GM23248 (cell line): ENCODE measurements around the gene CCNYL1. TPM values are rescaled to one million over a fixed set of nuclear protein-coding genes. Genes with fewer than 3 reads are reported as not detected.
A peak's percentile ranks its signal among the peaks of the same experiment; 100 is the strongest.

Source experiments
- DNase-seq: peaks from one replicate; pipeline ENCODE4 v3.0.0-alpha.2; 2015
- H2AFZ ChIP-seq: fragments of 200-600 bp; sonication (generic); 2 replicates; pipeline ENCODE4 v1.6.1; 2016; ENCODE audit warnings: antibody characterized with exemption
- H3F3A ChIP-seq: fragments of 200-600 bp; sonication (generic); 2 replicates; pipeline ENCODE4 v1.6.1; 2016; ENCODE audit warnings: mild to moderate bottlenecking, antibody characterized with exemption, mixed run types; ENCODE audit not compliant: insufficient read depth
- H3K27ac ChIP-seq: fragments of 200-600 bp; sonication (generic); 2 replicates; pipeline ENCODE4 v1.5.1; 2016; ENCODE audit warnings: mild to moderate bottlenecking
- H3K27me3 ChIP-seq: fragments of 200-600 bp; sonication (generic); replicated peaks from 2 replicates; pipeline ENCODE4 v1.6.1; 2016; ENCODE audit warnings: mild to moderate bottlenecking; ENCODE audit not compliant: insufficient read depth
- H3K36me3 ChIP-seq: fragments of 200-600 bp; sonication (generic); 2 replicates; pipeline ENCODE4 v1.6.1; 2016; ENCODE audit warnings: low read depth, mild to moderate bottlenecking
- H3K4me1 ChIP-seq: fragments of 200-600 bp; sonication (generic); 2 replicates; pipeline ENCODE4 v1.6.1; 2016; ENCODE audit warnings: mild to moderate bottlenecking; ENCODE audit not compliant: insufficient read depth
- H3K4me2 ChIP-seq: fragments of 200-600 bp; sonication (generic); one replicate; pipeline ENCODE4 v1.6.1; 2016; ENCODE audit warnings: mild to moderate bottlenecking; ENCODE audit not compliant: unreplicated experiment
- H3K4me3 ChIP-seq: fragments of 200-600 bp; sonication (generic); 2 replicates; pipeline ENCODE4 v1.5.1; 2016; ENCODE audit warnings: mild to moderate bottlenecking
- H3K79me2 ChIP-seq: fragments of 200-600 bp; sonication (generic); 2 replicates; pipeline ENCODE4 v1.6.1; 2016; ENCODE audit warnings: mild to moderate bottlenecking; ENCODE audit not compliant: insufficient read depth
- H3K9ac ChIP-seq: fragments of 200-600 bp; sonication (generic); 2 replicates; pipeline ENCODE4 v1.6.1; 2016; ENCODE audit warnings: mild to moderate bottlenecking
- H3K9me2 ChIP-seq: fragments of 200-600 bp; sonication (generic); 2 replicates; pipeline ENCODE4 v1.6.1; 2016; ENCODE audit warnings: mixed run types, mild to moderate bottlenecking, moderate library complexity; ENCODE audit not compliant: insufficient read depth
- H3K9me3 ChIP-seq: fragments of 200-600 bp; sonication (generic); one replicate; pipeline ENCODE4 v1.6.1; 2017; ENCODE audit warnings: low read depth
- H4K20me1 ChIP-seq: fragments of 200-600 bp; sonication (generic); 2 replicates; pipeline ENCODE4 v1.6.0; 2016; ENCODE audit not compliant: insufficient read depth
- EZH2 ChIP-seq: fragments of 200-600 bp; sonication (generic); IDR thresholded peaks from 2 replicates; pipeline ENCODE4 v1.6.1; 2018; ENCODE audit warnings: antibody characterized with exemption, mild to moderate bottlenecking; ENCODE audit not compliant: insufficient read depth, poor library complexity, severe bottlenecking
- EZH2phosphoT487 ChIP-seq: fragments of 200-600 bp; sonication (generic); IDR thresholded peaks from 2 replicates; pipeline ENCODE4 v1.6.1; 2018; ENCODE audit warnings: antibody characterized with exemption, moderate library complexity, mild to moderate bottlenecking, low read depth; ENCODE audit not compliant: insufficient read depth
- WGBS, 2 experiments: methylation state at CpG; one replicate each; pipeline ENCODE4 v1.1.6; 2015 to 2017; ENCODE audit warnings: low lambda C conversion rate in 2 of 2, low coverage in 1 of 2; ENCODE audit errors: missing lambda C conversion rate in 2 of 2; 5-methylcytosine and 5-hydroxymethylcytosine counted together
- in situ Hi-C: fragments of 300-500 bp; cut with MboI; formaldehyde crosslinking; loops from 2 replicates; pipeline ENCODE4 v1.15.0; 2020
- polyA plus RNA-seq: library from polyadenylated mRNA; unstranded; fragments of >200 nt; fragmentation: Nextera tagmentation; extraction: Ambion mirVana; gene quantifications from 2 replicates; pipeline ENCODE4 v1.2.1, GENCODE V29; 2016
- total RNA-seq: library from RNA; depleted of rRNA; stranded (reverse); fragments of >200 nt; shearing (Covaris generic); gene quantifications from 2 replicates; pipeline ENCODE4 v1.2.3, GENCODE V29; 2014

The CCNYL1 gene
- total and polyA plus RNA-seq, 2 experiments from 2014 or later: 12.5 to 12.7 TPM

- Histone ChIP-seq H4K20me1 (no peaks in the 10 kb centered on the region), H3K27ac (no peak overlapping the region), H2AFZ (no peak overlapping the region; the same call in 1 of the 2 replicates), H3K9ac (no peak overlapping the region), H3K27me3 (no peaks in the 10 kb centered on the region), H3K9me3 (no peaks in the 10 kb centered on the region), H3K79me2 (peaks cover 1% of the 10 kb centered on the region), H3K9me2 (no peaks in the 10 kb centered on the region), H3K4me1 (0 out of 2 replicates have a peak, but pooled peaks cover 4% of the 10 kb centered on the region), H3K36me3 (no peaks in the 10 kb centered on the region), H3F3A (peaks cover 12% of the 10 kb centered on the region), H3K4me2 (no peak overlapping the region), H3K4me3 (no peak overlapping the region)
- TF ChIP-seq EZH2phosphoT487 (no peak), EZH2 (no peak)
- in situ Hi-C loops: no loop called here
- no peak for DNase-seq
- 63 to 69% methylated on average over 4 of the region's 4 CpGs for WGBS, 2 experiments
Observed at GRCh38 chr2:207706936-207707860, 4.2 kb upstream of the CCNYL1 start.

GRCh38 chr2:207711750-207712530 is 500 bp downstream of the CCNYL1 start:
- in situ Hi-C loops: no loop called here
- 1% methylated on average over 35 to 63 of the region's 67 CpGs for WGBS, 2 experiments

DNA sequence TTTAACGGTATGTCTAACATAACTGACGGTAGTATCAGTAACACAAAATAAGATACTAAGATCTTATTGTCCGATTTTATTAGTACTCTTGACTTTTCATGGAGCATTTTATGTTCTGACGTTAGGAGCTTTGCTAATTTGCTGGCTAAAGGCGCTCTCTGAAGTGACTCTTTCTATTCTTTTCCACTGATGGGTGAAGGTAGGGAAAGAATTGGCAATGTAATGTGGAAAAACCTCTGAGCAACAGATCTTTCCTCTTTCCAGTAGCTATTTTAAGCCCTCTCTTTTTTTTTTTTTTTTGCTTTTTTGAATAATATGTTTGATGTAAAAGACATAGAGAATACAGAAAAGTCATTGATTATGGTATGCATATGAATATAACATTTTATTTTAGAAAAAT is 4.6 kb downstream of the CCNYL1 start:
- no peaks in the 10 kb centered on the region for H3K9me3 ChIP-seq
- H3K4me2 ChIP-seq: no peak overlapping the region
- H3F3A ChIP-seq: peaks cover under 1% of the 10 kb centered on the region
- 84 to 86% methylated on average over 5 of the region's 5 CpGs for WGBS, 2 experiments
- no peak overlapping the region for H2AFZ ChIP-seq
- peaks cover 90% of the 10 kb centered on the region for H3K79me2 ChIP-seq
- H3K9ac ChIP-seq: no peak overlapping the region
- no peaks in the 10 kb centered on the region for H3K36me3 ChIP-seq
- no peak for DNase-seq
- H4K20me1 ChIP-seq: no peaks in the 10 kb centered on the region
- in situ Hi-C loops: no loop called here
- TF ChIP-seq EZH2 (no peak), EZH2phosphoT487 (no peak)
- H3K27ac ChIP-seq: no peak overlapping the region
- peaks cover 19% of the 10 kb centered on the region for H3K4me1 ChIP-seq
- H3K4me3 ChIP-seq: no peak overlapping the region
- H3K27me3 ChIP-seq: no peaks in the 10 kb centered on the region
- no peaks in the 10 kb centered on the region for H3K9me2 ChIP-seq

More at GRCh38 chr2:207711750-207712530, 500 bp downstream of the CCNYL1 start:
- Histone ChIP-seq H3K4me1 (peaks cover 16% of the 10 kb centered on the region), H3K27ac (peak overlapping the region; percentile 71), H3K9ac (peak overlapping the region; percentile 84), H2AFZ (peak overlapping the region; percentile 89), H3K9me2 (no peaks in the 10 kb centered on the region), H3K4me3 (peak overlapping the region; percentile 91), H3K9me3 (no peaks in the 10 kb centered on the region), H3K4me2 (peak overlapping the region; percentile 96), H3F3A (peaks cover 12% of the 10 kb centered on the region), H4K20me1 (no peaks in the 10 kb centered on the region), H3K27me3 (no peaks in the 10 kb centered on the region), H3K79me2 (peaks cover 49% of the 10 kb centered on the region), H3K36me3 (no peaks in the 10 kb centered on the region)
- DNase-seq: peak; percentile 73
- TF ChIP-seq EZH2 (no peak), EZH2phosphoT487 (no peak)

- Histone ChIP-seq H3F3A (peaks cover 4% of the 10 kb centered on the region; the same call in 1 of the 2 replicates), H3K4me2 (no peak overlapping the region), H3K4me1 (peaks cover 17% of the 10 kb centered on the region), H2AFZ (no peak overlapping the region), H3K36me3 (no peaks in the 10 kb centered on the region), H3K9me2 (no peaks in the 10 kb centered on the region), H3K9ac (no peak overlapping the region), H4K20me1 (no peaks in the 10 kb centered on the region), H3K9me3 (no peaks in the 10 kb centered on the region), H3K79me2 (peaks cover 100% of the 10 kb centered on the region), H3K27me3 (no peaks in the 10 kb centered on the region), H3K4me3 (no peak overlapping the region), H3K27ac (no peak overlapping the region)
- DNase-seq: no peak
- in situ Hi-C loops: no loop called here
- WGBS, 2 experiments: 65 to 79% methylated on average over 3 of the region's 3 CpGs
- TF ChIP-seq EZH2phosphoT487: no peak
Observed at GRCh38 chr2:207718521-207718920, 7.1 kb downstream of the CCNYL1 start.
